Right lobe of liver (tissue), 6 donors: Measurements from ENCODE around the gene NLRP12. TPM values are rescaled to one million over a fixed set of nuclear protein-coding genes. Genes with fewer than 3 reads are reported as not detected.

Source experiments
- ATAC-seq, 4 donors: fragments of 200-7000 bp; cut with Tn5 transposase; one replicate each; pipeline ENCODE4 v1.9.1; 2020; ENCODE audit warnings: mild to moderate bottlenecking in 4 of 4, moderate library complexity in 4 of 4
- DNase-seq, 3 donors: peaks; one replicate each; pipeline ENCODE4 v3.0.0-alpha.2; 2020
- H3K27ac ChIP-seq, 3 donors: fragments of 200-600 bp; one replicate each; pipeline ENCODE4 v1.8.0; 2022
- H3K27me3 ChIP-seq, 2 donors: fragments of 200-600 bp; one replicate each; pipeline ENCODE4 v1.8.0; 2022
- H3K36me3 ChIP-seq, 4 donors: fragments of 200-600 bp; sonication (generic) in 1 of 4; one replicate each; pipeline versions ENCODE4 v1.5.1 to v1.8.0; 2017 to 2022; ENCODE audit warnings: control low read depth in 1 of 4
- H3K4me1 ChIP-seq, 4 donors: fragments of 200-600 bp; sonication (generic) in 1 of 4; one replicate each; pipeline versions ENCODE4 v1.5.1 to v1.8.0; 2017 to 2022; ENCODE audit warnings: control low read depth in 1 of 4
- H3K4me3 ChIP-seq, 3 donors: fragments of 200-600 bp; one replicate each; pipeline ENCODE4 v1.8.0; 2022
- H3K9me3 ChIP-seq, 4 donors: fragments of 200-600 bp; sonication (generic) in 1 of 4; one replicate each; pipeline versions ENCODE4 v1.5.1 to v1.8.0; 2017 to 2022; ENCODE audit warnings: control low read depth in 1 of 4
- CTCF ChIP-seq, 4 donors: fragments of 200-600 bp in 3 of 4; fragments of 450-650 bp in 1 of 4; IDR thresholded peaks; one replicate each; pipeline versions ENCODE4 v1.5.1 to v1.8.0; 2016 to 2022; ENCODE audit warnings: antibody characterized with exemption in 4 of 4, mild to moderate bottlenecking in 2 of 4
- POLR2A ChIP-seq: fragments of 450-650 bp; IDR thresholded peaks from one replicate; pipeline ENCODE4 v1.6.1; 2017; ENCODE audit warnings: antibody characterized with exemption, mild to moderate bottlenecking
- WGBS: methylation state at CpG from one replicate; pipeline ENCODE4 v1.1.6; 2018; ENCODE audit warnings: low coverage, low lambda C conversion rate; ENCODE audit not compliant: insufficient coverage; ENCODE audit errors: missing lambda C conversion rate; 5-methylcytosine and 5-hydroxymethylcytosine counted together
- intact Hi-C, 2 donors: fragments of 100-400 bp; cut with DNase I; formaldehyde crosslinking; loops; one replicate each; pipeline versions ENCODE4 v1.11.2 to v1.14.1; 2022
- total RNA-seq, 6 experiments: library from RNA; depleted of rRNA in 2 of 6; stranded (reverse); fragments of >200 nt in 2 of 6; fragmentation: NEBNext Ultra II Directional in 3 of 6; extraction: Animal tissue kit (Norgen Biotek cat#: 25700) in 3 of 6; gene quantifications; one replicate each; pipeline versions ENCODE4 v1.1.0 to v1.2.4, GENCODE V29; 2016 to 2023
- donor health status: DM: no; HTN: yes; CAD: no.
- donor health status: DM: no; HTN: no; CAD: no.
- donor health status: DM: no; HTN: no; CAD: no.
- donor health status: DM: no; HTN: yes; CAD: no.
- donor health status: DM: no; HTN: yes; CAD: no.

NLRP12 gene
- total RNA-seq, 6 experiments from 2014 or later, result 0.20 to 0.56 (median 0.34) TPM

- no peaks in the 10 kb centered on the region for H3K36me3 ChIP-seq
- ATAC-seq (peak in 1 of 4 donors; percentile 5), DNase-seq (peak in 2 of 3 donors; percentile 62 to 70)
- H3K9me3 ChIP-seq, result no peaks in the 10 kb centered on the region
- peaks cover 0 to 18% (median 4%) of the 10 kb centered on the region in 4 donors for H3K4me1 ChIP-seq
- TF ChIP-seq CTCF (IDR thresholded peaks at IDR 0.05) (no peak), POLR2A (no peak)
- H3K4me3 ChIP-seq, result peak overlapping the region in 2 of 3 donors; percentile 11 to 14
- intact Hi-C loops, result no loop called here
- peak overlapping the region in 2 of 3 donors; percentile 51 to 65 for H3K27ac ChIP-seq
- 32% methylated on average over 22 of the region's 50 CpGs for WGBS
- no peaks in the 10 kb centered on the region for H3K27me3 ChIP-seq
These were observed 42.1 kb upstream of the NLRP12 start for GRCh38 chr19:53865918-53866864.

GRCh38 chr19:53865523-53865917, 41.4 kb upstream of the NLRP12 start:
- no peaks in the 10 kb centered on the region for H3K36me3 ChIP-seq
- intact Hi-C loops, result no loop called here
- 67% methylated on average over 5 of the region's 9 CpGs for WGBS
- peaks cover 0 to 18% (median 4%) of the 10 kb centered on the region in 4 donors for H3K4me1 ChIP-seq
- ATAC-seq, result no peak
- no peak for DNase-seq
- H3K4me3 ChIP-seq, result no peak overlapping the region
- H3K27ac ChIP-seq, result no peak overlapping the region
- H3K9me3 ChIP-seq, result no peaks in the 10 kb centered on the region
- no peaks in the 10 kb centered on the region for H3K27me3 ChIP-seq
- no peak for TF ChIP-seq POLR2A
- TF ChIP-seq CTCF (IDR thresholded peaks at IDR 0.05), result no peak

- Histone ChIP-seq H3K9me3 (no peaks in the 10 kb centered on the region), H3K27ac (no peak overlapping the region), H3K36me3 (no peaks in the 10 kb centered on the region), H3K4me3 (no peak overlapping the region), H3K4me1 (peaks cover 0 to 18% (median 4%) of the 10 kb centered on the region in 4 donors), H3K27me3 (no peaks in the 10 kb centered on the region)
- ATAC-seq, result peak; percentile 50 to 66 (median 62)
- peak in 1 of 3 donors; percentile 72 for DNase-seq
- intact Hi-C loops, result no loop called here
- WGBS, result 3% methylated on average over 3 of the region's 6 CpGs
- TF ChIP-seq CTCF (IDR thresholded peaks at IDR 0.05), result no peak
- TF ChIP-seq POLR2A, result no peak
These were observed 40.3 kb upstream of the NLRP12 start for GRCh38 chr19:53864308-53864836.

GRCh38 chr19:53853707-53854106, 29.6 kb upstream of the NLRP12 start:
- DNase-seq, result no peak
- no peaks in the 10 kb centered on the region for H3K36me3 ChIP-seq
- intact Hi-C loops, result loop anchor here in 1 of 2 donors (10.0 kb wide), 1 partner anchor 171 kb away; no protein-coding TSS in a partner anchor
- ATAC-seq, result no peak
- H3K4me3 ChIP-seq, result no peak overlapping the region
- H3K27ac ChIP-seq, result no peak overlapping the region
- TF ChIP-seq CTCF (IDR thresholded peaks at IDR 0.05) (no peak), POLR2A (no peak)
- no peaks in the 10 kb centered on the region for H3K27me3 ChIP-seq
- no peaks in the 10 kb centered on the region for H3K9me3 ChIP-seq
- no peaks in the 10 kb centered on the region for H3K4me1 ChIP-seq
- 60% methylated on average over 2 of the region's 2 CpGs for WGBS
